Measurements from ENCODE around the gene C2orf92.

- TF ChIP-seq EZH2 (IDR thresholded peaks at IDR 0.05; ENCODE audit: insufficient read depth, poor library complexity, severe bottlenecking), result no peak
- TF ChIP-seq EZH2phosphoT487 (IDR thresholded peaks at IDR 0.05; ENCODE audit: insufficient read depth, low read depth), result no peak
These were observed 16.0 kb upstream of the C2orf92 start for GRCh38 chr2:97653473-97653872.

Data from GM23248 (cell line).